ENCODE data around the gene LIG3. TPM values are rescaled to one million over a fixed set of nuclear protein-coding genes. Genes with fewer than 3 reads are reported as not detected.

LIG3 gene
- total and polyA plus RNA-seq, 2 of the 13 experiments (the other 11 are each of a cell fraction or from before 2014, with no cell fraction given): 34.4 to 36.2 TPM

DNA sequence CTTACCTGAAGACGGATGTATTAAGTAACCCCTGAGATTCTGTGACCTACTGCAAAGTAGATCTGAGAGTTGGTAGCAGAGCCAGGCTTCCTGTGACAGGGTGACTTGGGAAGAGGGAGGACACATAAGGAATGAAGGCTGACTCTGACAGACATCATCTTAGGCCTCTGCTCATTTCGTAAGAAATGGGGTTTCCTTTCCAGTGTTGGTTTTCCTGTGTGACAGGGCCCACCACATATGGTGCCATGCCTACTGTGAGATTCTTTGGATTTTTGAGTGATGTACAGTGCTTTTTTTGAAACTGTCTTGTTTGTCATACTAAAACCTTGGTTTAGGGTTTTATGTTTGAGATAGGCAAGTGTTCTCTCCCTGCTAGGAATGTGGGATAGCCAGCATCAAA, 12.7 kb downstream of the LIG3 start (continued):
- TF ChIP-seq, protein P1, sequence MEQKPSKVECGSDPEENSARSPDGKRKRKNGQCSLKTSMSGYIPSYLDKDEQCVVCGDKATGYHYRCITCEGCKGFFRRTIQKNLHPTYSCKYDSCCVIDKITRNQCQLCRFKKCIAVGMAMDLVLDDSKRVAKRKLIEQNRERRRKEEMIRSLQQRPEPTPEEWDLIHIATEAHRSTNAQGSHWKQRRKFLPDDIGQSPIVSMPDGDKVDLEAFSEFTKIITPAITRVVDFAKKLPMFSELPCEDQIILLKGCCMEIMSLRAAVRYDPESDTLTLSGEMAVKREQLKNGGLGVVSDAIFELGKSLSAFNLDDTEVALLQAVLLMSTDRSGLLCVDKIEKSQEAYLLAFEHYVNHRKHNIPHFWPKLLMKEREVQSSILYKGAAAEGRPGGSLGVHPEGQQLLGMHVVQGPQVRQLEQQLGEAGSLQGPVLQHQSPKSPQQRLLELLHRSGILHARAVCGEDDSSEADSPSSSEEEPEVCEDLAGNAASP (CRISPR knock-in tag; IDR thresholded peaks at IDR 0.05; ENCODE audit: borderline replicate concordance): no peak
- TF ChIP-seq GFI1 (CRISPR knock-in tag; IDR thresholded peaks at IDR 0.05; ENCODE audit: borderline replicate concordance): no peak

DNA sequence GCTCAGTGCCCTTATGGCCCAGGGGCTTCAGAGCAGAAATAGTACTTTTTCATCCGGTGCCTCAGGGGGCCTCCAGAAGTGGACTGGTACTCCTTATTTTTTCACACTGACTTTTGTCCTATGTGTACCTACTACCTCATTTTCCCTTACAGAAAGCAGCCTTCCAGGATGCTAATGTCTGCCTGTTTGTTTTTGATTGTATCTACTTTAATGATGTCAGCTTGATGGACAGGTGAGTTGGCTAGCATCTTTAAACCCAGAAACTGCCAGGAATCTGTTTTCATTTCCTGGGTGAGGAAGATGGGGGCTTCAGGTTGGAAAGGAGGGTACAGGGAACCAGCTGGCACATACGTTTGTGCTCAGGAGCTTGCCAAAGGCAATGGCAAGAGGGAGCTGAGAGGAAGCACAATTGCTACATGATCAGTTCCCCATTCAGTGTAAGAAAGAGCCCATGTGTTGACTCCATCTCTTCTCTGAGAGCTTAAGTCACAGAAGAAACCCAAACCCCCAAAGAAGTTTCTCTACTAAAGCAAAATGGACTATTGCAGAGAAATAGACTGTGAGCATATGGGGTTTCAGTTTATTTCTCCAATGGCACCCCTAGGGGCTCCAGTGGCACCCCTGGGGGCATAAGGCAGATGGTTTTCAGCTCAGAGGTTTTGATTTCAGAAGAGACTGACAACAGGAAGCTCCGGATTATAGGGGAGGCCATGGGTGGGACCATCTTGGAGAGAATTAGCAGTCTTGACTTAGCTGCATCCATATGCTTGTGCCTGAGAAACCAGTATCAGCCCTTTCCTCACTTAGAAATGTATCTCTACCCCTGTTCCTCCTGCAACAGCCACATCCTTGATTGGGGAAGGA, 16.3 kb downstream of the LIG3 start:
- TF ChIP-seq, protein P2, sequence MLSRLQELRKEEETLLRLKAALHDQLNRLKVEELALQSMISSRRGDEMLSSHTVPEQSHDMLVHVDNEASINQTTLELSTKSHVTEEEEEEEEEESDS (CRISPR knock-in tag; IDR thresholded peaks at IDR 0.05; ENCODE audit: borderline replicate concordance): no peak
- TF ChIP-seq, protein P3, sequence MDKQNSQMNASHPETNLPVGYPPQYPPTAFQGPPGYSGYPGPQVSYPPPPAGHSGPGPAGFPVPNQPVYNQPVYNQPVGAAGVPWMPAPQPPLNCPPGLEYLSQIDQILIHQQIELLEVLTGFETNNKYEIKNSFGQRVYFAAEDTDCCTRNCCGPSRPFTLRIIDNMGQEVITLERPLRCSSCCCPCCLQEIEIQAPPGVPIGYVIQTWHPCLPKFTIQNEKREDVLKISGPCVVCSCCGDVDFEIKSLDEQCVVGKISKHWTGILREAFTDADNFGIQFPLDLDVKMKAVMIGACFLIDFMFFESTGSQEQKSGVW (CRISPR knock-in tag; IDR thresholded peaks at IDR 0.05; ENCODE audit: borderline replicate concordance): no peak
- TF ChIP-seq MAZ (IDR thresholded peaks at IDR 0.05; ENCODE audit: borderline replicate concordance, low read depth, low read length): no peak
- no peak for TF ChIP-seq MAZ (CRISPR knock-in tag; IDR thresholded peaks at IDR 0.05; ENCODE audit: low read depth)
- TF ChIP-seq ZNF121 (CRISPR knock-in tag; IDR thresholded peaks at IDR 0.05): no peak
- no peak for TF ChIP-seq ZNF205 (CRISPR knock-in tag; IDR thresholded peaks at IDR 0.05)
- no peak for TF ChIP-seq NFATC3 (CRISPR knock-in tag; IDR thresholded peaks at IDR 0.05)
- no peak for TF ChIP-seq ZNF598 (CRISPR knock-in tag; IDR thresholded peaks at IDR 0.05; ENCODE audit: borderline replicate concordance)
- TF ChIP-seq ZNF354B (CRISPR knock-in tag; IDR thresholded peaks at IDR 0.05): no peak
- no peak for TF ChIP-seq ZNF501 (CRISPR knock-in tag; IDR thresholded peaks at IDR 0.05)
- no peak for TF ChIP-seq AGO1 (IDR thresholded peaks at IDR 0.05; ENCODE audit: low read depth, low read length, poor library complexity, severe bottlenecking)
- no peak for TF ChIP-seq ZNF12 (CRISPR knock-in tag; IDR thresholded peaks at IDR 0.05)
- TF ChIP-seq NFYC (CRISPR knock-in tag; IDR thresholded peaks at IDR 0.05): no peak
- no peak for TF ChIP-seq ZNF557 (CRISPR knock-in tag; IDR thresholded peaks at IDR 0.05)
- no peak for TF ChIP-seq ZFP1 (CRISPR knock-in tag; IDR thresholded peaks at IDR 0.05)
- TF ChIP-seq, protein P4, sequence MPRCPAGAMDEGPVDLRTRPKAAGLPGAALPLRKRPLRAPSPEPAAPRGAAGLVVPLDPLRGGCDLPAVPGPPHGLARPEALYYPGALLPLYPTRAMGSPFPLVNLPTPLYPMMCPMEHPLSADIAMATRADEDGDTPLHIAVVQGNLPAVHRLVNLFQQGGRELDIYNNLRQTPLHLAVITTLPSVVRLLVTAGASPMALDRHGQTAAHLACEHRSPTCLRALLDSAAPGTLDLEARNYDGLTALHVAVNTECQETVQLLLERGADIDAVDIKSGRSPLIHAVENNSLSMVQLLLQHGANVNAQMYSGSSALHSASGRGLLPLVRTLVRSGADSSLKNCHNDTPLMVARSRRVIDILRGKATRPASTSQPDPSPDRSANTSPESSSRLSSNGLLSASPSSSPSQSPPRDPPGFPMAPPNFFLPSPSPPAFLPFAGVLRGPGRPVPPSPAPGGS (CRISPR knock-in tag; IDR thresholded peaks at IDR 0.05): no peak
- Histone ChIP-seq H3K9ac (ENCODE audit: insufficient read depth, low read depth, low read length) (no peak overlapping the region), H3K27me3 (ENCODE audit: control insufficient read depth in 1 of 2, insufficient read depth in 2 of 2, low read length in 2 of 2) (no peaks in the 10 kb centered on the region), H3K9me3 (ENCODE audit: low read length) (no peaks in the 10 kb centered on the region), H3K27ac (ENCODE audit: extremely low read length, insufficient read depth, low read length) (no peak overlapping the region), H4K20me1 (ENCODE audit: insufficient read depth, low read length) (no peaks in the 10 kb centered on the region), H3K79me2 (ENCODE audit: insufficient read depth, low read length) (no peaks in the 10 kb centered on the region), H3K4me1 (ENCODE audit: insufficient read depth, low read length) (no peaks in the 10 kb centered on the region), H2AFZ (ENCODE audit: low read length) (no peak overlapping the region), H3K4me2 (ENCODE audit: low read depth, low read length) (no peak overlapping the region), H3K4me3 (replicated peaks in 1 of 3; ENCODE audit: insufficient read depth in 1 of 3, low read depth in 2 of 3, low read length in 3 of 3) (no peak overlapping the region), H3K36me3 (replicated peaks in 1 of 2; ENCODE audit: control insufficient read depth in 1 of 2, insufficient read depth in 2 of 2, low read length in 2 of 2) (peaks cover 21 to 87% of the 10 kb centered on the region in 2 experiments)
- intact Hi-C loops (cut with micrococcal nuclease; ENCODE audit: unreplicated experiment) (no loop called here), in situ Hi-C loops (cut with HindIII; ENCODE audit: extremely low pct_ligation_motif_present, low pct_unique_long_range_greater_than_20kb) (loop anchor here (5.0 kb wide), 1 partner anchor 126 kb away; the partner anchor contains the start of gene FNDC8)
- DNase-seq (ENCODE audit: low spot score) (no peak), ATAC-seq (no peak), FAIRE-seq (no peak)
- BruUV-seq (replicated peaks): no TSS peak
- WGBS (ENCODE audit: low lambda C conversion rate): 97% methylated on average over 3 of the region's 3 CpGs
- POLR2A ChIA-PET: interaction anchor here (1.0 kb wide), 1 partner anchor 123 kb away, joined by 3 read pairs; the partner anchor contains the start of gene RAD51D
- CTCF ChIA-PET (ENCODE audit: low intra/inter-chr PET ratio, low total read pairs): interaction anchor here (2.6 to 5.0 kb wide), 2 partner anchors 93 to 123 kb away, joined by 21 to 46 read pairs; partner anchors contain the start of gene RAD51D

All from HepG2 (cell line).